Measurements from ENCODE around the gene DSPP. TPM values are rescaled to one million over a fixed set of nuclear protein-coding genes. Genes with fewer than 3 reads are reported as not detected.

Gene DSPP
- total and polyA plus RNA-seq, 2 experiments from 2014 or later: 0.08 TPM; not detected in 1

DNA sequence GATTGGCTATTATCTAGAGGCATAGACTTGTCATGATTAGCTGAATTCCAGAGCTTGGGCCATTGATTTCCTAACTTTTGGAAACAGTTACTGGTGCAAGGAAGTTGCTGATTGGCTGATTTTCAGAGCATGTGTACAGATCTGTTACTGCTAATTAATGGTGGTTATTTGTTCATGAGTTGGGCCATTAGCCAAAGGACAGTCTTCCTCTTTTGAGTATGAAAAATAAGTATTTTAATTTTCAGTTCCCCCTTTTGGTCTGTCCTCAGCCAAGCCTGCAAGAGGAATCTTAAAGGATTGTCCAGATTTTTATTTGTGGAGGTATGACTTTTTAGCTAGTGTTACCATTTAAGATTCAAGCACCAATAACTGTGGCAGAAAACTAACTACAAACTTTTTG lies 7.0 kb upstream of the DSPP start (continued):
- TF ChIP-seq, protein P1, sequence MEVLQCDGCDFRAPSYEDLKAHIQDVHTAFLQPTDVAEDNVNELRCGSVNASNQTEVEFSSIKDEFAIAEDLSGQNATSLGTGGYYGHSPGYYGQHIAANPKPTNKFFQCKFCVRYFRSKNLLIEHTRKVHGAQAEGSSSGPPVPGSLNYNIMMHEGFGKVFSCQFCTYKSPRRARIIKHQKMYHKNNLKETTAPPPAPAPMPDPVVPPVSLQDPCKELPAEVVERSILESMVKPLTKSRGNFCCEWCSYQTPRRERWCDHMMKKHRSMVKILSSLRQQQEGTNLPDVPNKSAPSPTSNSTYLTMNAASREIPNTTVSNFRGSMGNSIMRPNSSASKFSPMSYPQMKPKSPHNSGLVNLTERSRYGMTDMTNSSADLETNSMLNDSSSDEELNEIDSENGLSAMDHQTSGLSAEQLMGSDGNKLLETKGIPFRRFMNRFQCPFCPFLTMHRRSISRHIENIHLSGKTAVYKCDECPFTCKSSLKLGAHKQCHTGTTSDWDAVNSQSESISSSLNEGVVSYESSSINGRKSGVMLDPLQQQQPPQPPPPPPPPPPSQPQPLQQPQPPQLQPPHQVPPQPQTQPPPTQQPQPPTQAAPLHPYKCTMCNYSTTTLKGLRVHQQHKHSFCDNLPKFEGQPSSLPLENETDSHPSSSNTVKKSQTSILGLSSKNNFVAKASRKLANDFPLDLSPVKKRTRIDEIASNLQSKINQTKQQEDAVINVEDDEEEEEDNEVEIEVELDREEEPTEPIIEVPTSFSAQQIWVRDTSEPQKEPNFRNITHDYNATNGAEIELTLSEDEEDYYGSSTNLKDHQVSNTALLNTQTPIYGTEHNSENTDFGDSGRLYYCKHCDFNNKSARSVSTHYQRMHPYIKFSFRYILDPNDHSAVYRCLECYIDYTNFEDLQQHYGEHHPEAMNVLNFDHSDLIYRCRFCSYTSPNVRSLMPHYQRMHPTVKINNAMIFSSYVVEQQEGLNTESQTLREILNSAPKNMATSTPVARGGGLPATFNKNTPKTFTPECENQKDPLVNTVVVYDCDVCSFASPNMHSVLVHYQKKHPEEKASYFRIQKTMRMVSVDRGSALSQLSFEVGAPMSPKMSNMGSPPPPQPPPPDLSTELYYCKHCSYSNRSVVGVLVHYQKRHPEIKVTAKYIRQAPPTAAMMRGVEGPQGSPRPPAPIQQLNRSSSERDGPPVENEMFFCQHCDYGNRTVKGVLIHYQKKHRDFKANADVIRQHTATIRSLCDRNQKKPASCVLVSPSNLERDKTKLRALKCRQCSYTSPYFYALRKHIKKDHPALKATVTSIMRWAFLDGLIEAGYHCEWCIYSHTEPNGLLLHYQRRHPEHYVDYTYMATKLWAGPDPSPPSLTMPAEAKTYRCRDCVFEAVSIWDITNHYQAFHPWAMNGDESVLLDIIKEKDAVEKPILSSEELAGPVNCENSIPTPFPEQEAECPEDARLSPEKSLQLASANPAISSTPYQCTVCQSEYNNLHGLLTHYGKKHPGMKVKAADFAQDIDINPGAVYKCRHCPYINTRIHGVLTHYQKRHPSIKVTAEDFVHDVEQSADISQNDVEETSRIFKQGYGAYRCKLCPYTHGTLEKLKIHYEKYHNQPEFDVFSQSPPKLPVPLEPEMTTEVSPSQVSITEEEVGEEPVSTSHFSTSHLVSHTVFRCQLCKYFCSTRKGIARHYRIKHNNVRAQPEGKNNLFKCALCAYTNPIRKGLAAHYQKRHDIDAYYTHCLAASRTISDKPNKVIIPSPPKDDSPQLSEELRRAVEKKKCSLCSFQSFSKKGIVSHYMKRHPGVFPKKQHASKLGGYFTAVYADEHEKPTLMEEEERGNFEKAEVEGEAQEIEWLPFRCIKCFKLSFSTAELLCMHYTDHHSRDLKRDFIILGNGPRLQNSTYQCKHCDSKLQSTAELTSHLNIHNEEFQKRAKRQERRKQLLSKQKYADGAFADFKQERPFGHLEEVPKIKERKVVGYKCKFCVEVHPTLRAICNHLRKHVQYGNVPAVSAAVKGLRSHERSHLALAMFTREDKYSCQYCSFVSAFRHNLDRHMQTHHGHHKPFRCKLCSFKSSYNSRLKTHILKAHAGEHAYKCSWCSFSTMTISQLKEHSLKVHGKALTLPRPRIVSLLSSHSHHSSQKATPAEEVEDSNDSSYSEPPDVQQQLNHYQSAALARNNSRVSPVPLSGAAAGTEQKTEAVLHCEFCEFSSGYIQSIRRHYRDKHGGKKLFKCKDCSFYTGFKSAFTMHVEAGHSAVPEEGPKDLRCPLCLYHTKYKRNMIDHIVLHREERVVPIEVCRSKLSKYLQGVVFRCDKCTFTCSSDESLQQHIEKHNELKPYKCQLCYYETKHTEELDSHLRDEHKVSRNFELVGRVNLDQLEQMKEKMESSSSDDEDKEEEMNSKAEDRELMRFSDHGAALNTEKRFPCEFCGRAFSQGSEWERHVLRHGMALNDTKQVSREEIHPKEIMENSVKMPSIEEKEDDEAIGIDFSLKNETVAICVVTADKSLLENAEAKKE (CRISPR knock-in tag; IDR thresholded peaks at IDR 0.05): no peak
- TF ChIP-seq JUNB (IDR thresholded peaks at IDR 0.05; ENCODE audit: unreplicated experiment): no peak
- no peak for TF ChIP-seq STAT1 (IDR thresholded peaks at IDR 0.05; ENCODE audit: unreplicated experiment)

DNA sequence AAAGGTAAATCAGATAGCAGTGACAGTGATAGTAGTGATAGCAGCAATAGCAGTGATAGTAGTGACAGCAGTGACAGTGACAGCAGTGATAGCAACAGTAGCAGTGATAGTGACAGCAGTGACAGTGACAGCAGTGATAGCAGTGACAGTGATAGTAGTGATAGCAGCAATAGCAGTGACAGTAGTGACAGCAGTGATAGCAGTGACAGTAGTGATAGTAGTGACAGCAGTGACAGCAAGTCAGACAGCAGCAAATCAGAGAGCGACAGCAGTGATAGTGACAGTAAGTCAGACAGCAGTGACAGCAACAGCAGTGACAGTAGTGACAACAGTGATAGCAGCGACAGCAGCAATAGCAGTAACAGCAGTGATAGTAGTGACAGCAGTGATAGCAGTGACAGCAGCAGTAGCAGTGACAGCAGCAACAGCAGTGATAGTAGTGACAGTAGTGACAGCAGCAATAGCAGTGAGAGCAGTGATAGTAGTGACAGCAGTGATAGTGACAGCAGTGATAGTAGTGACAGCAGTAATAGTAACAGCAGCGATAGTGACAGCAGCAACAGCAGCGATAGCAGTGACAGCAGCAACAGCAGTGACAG lies 6.1 kb downstream of the DSPP start:
- Histone ChIP-seq H3K27me3 (ENCODE audit: insufficient read depth) (no peaks in the 10 kb centered on the region), H3K4me2 (no peak overlapping the region), H2AFZ (no peak overlapping the region), H3F3A (replicated peaks; ENCODE audit: low read depth) (no peaks in the 10 kb centered on the region), H3K4me3 (no peak overlapping the region), H3K9me2 (ENCODE audit: insufficient read depth) (peaks cover 8% of the 10 kb centered on the region; the same call in 1 of the 2 replicates), H3K36me3 (ENCODE audit: insufficient read depth) (no peaks in the 10 kb centered on the region), H3K79me2 (replicated peaks; ENCODE audit: insufficient read depth) (no peaks in the 10 kb centered on the region), H4K20me1 (replicated peaks; ENCODE audit: insufficient read depth) (no peaks in the 10 kb centered on the region), H3K4me1 (ENCODE audit: insufficient read depth) (no peaks in the 10 kb centered on the region), H3K27ac (ENCODE audit: low read depth) (no peak overlapping the region)
- no peaks in the 10 kb centered on the region; the same call in 2 of the 3 replicates for H3K9me3 Mint-ChIP-seq
- H3K27ac Mint-ChIP-seq: no peak overlapping the region
- no peaks in the 10 kb centered on the region for H3K36me3 Mint-ChIP-seq (ENCODE audit: low read depth)
- no peaks in the 10 kb centered on the region for H3K4me1 Mint-ChIP-seq
- no peaks in the 10 kb centered on the region for H3K27me3 Mint-ChIP-seq (ENCODE audit: insufficient read depth, low read depth, poor library complexity)
- DNase-seq (ENCODE audit: low spot score) (no peak), ATAC-seq (no peak)
- H3K4me3 Mint-ChIP-seq: no peak overlapping the region
- no peak for TF ChIP-seq STAT1 (IDR thresholded peaks at IDR 0.05; ENCODE audit: unreplicated experiment)
- no peak for TF ChIP-seq ZNF331 (CRISPR knock-in tag; IDR thresholded peaks at IDR 0.05; ENCODE audit: low read depth)
- TF ChIP-seq EZH2phosphoT487 (IDR thresholded peaks at IDR 0.05; ENCODE audit: unreplicated experiment): no peak
- no peak for TF ChIP-seq CREB1 (CRISPR knock-in tag; IDR thresholded peaks at IDR 0.05; ENCODE audit: low read depth)
- no peak for TF ChIP-seq ETS1 (IDR thresholded peaks at IDR 0.05)
- no peak for TF ChIP-seq POLR2AphosphoS5 (IDR thresholded peaks at IDR 0.05; ENCODE audit: low read depth)
- no peak for TF ChIP-seq JUNB (IDR thresholded peaks at IDR 0.05; ENCODE audit: unreplicated experiment)
- TF ChIP-seq, protein P1 (CRISPR knock-in tag; IDR thresholded peaks at IDR 0.05): no peak

Data from GM23338 (cell line).